ENCODE data around the gene CHAF1B. TPM values are rescaled to one million over a fixed set of nuclear protein-coding genes. Genes with fewer than 3 reads are reported as not detected.

CHAF1B gene
- total and polyA plus RNA-seq, 2 donors (not counting 3 experiments of a cell fraction or from before 2014, with no cell fraction given): 7.0 to 13.0 TPM

DNA sequence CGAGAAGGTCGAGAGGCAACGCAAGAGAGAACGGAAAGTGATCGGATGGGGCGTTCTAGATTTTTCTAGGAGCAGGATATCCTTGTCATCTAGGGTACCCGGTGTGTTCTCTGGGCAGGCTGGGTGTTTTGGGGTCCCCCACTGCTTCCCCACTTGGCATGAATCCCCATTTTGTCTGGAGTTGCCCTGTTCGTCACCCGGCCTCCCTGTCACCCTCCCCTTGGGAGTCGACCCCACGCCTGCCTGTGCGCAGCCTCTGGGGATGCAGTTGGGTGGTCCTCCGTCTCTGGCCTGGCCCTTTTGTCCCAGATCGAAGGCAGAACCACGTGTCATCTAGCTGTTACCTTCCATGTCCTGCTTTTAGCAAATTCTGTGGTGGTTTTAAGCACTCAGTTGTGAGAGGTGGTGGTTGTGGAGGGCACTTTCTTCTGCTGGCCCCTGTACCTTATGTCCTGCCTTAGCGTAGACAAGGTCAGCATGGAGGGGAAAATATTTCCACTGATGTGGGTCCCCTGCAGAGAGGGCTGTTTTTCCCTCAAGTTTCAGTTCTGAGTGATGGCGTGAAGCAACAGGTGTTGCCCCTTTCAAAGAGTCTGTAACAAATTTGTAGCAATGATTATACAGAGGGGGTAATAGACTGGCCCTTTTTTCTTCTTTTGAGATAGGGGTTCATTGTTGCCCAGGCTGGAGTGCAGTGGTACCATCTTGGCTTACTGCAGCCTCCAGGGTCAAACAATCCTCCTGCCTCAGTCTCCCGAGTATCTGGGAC lies 35.6 kb downstream of the CHAF1B start:
- Histone ChIP-seq H3K9me1 (replicated peaks; ENCODE audit: control insufficient read depth, extremely low read depth, insufficient read depth, low read length) (no peaks in the 10 kb centered on the region), H3K4me3 (replicated peaks in 1 of 3; ENCODE audit: insufficient read depth in 1 of 3, low read depth in 1 of 3, low read length in 3 of 3) (no peak overlapping the region), H4K20me1 (replicated peaks; ENCODE audit: control insufficient read depth, extremely low read depth, insufficient read depth, low read length) (no peaks in the 10 kb centered on the region), H3K9ac (replicated peaks; ENCODE audit: extremely low read depth, insufficient read depth, low read length) (no peak overlapping the region), H3K27ac (ENCODE audit: insufficient read depth, low read depth, low read length) (no peak overlapping the region), H3K9me3 (replicated peaks; ENCODE audit: control insufficient read depth, insufficient read depth, low read length) (no peaks in the 10 kb centered on the region), H3K4me2 (ENCODE audit: insufficient read depth, low read length) (no peak overlapping the region), H2AFZ (ENCODE audit: low read depth, low read length) (no peak overlapping the region), H3K27me3 (ENCODE audit: control insufficient read depth in 2 of 2, insufficient read depth in 2 of 2, low read length in 2 of 2) (no peaks in the 10 kb centered on the region), H3K36me3 (ENCODE audit: control insufficient read depth in 2 of 2, extremely low read depth in 1 of 2, insufficient read depth in 2 of 2, low read length in 2 of 2) (no peaks in the 10 kb centered on the region), H3K4me1 (ENCODE audit: control insufficient read depth, extremely low read depth, insufficient read depth, low read length) (peaks cover 2% of the 10 kb centered on the region), H3K79me2 (ENCODE audit: control insufficient read depth, insufficient read depth, low read length) (no peaks in the 10 kb centered on the region)
- POLR2A ChIA-PET: no interaction called here
- BruUV-seq (replicated peaks): no TSS peak
- dilution Hi-C loops (cut with MboI; ENCODE audit: extremely low pct_ligation_motif_present, low sequenced_read_pairs) (no loop called here), intact Hi-C loops (cut with micrococcal nuclease) (loop anchor here (1.0 to 5.0 kb wide), 7 partner anchors 84 to 507 kb away; no protein-coding TSS in a partner anchor)
- DNase-seq (ENCODE audit: low read depth, low spot score): no peak
- FAIRE-seq: no peak
- no peak for TF ChIP-seq POLR2A (IDR thresholded peaks at IDR 0.05; ENCODE audit: low read depth, low read length)
- no peak for TF ChIP-seq JUN (IDR thresholded peaks at IDR 0.05; ENCODE audit: borderline replicate concordance, insufficient read depth, insufficient read length, low read depth)
- TF ChIP-seq FOS (IDR thresholded peaks at IDR 0.05; ENCODE audit: borderline replicate concordance, insufficient read depth, low read length): no peak
- TF ChIP-seq GATA2 (IDR thresholded peaks at IDR 0.05; ENCODE audit: insufficient read depth, insufficient read length, low read depth, low read length): no peak
- no peak for TF ChIP-seq MYC (IDR thresholded peaks at IDR 0.05; ENCODE audit: low read depth, low read length)
- TF ChIP-seq EZH2 (IDR thresholded peaks at IDR 0.05; ENCODE audit: borderline replicate concordance, low read depth, low read length, severe bottlenecking): no peak
- TF ChIP-seq POLR2AphosphoS5 (IDR thresholded peaks at IDR 0.05; ENCODE audit: insufficient read depth, low read depth, low read length): no peak
- no peak for TF ChIP-seq CTCF (IDR thresholded peaks at IDR 0.05; ENCODE audit: extremely low read depth in 1 of 2, insufficient read depth in 1 of 2, low read depth in 1 of 2, low read length in 2 of 2)
- no peak for TF ChIP-seq MAX (IDR thresholded peaks at IDR 0.05; ENCODE audit: insufficient read depth, insufficient read length)
- CTCF ChIA-PET: interaction anchor here (1.4 to 2.0 kb wide), 7 partner anchors 9 to 507 kb away, joined by 3 to 11 read pairs (median 7); no protein-coding TSS in a partner anchor
